Measurements from ENCODE around the gene EEF1AKMT2.

- no peak for TF ChIP-seq CTCF (IDR thresholded peaks at IDR 0.05)
- TF ChIP-seq POLR2AphosphoS5 (IDR thresholded peaks at IDR 0.05), result no peak
- no peak for TF ChIP-seq POLR2A (IDR thresholded peaks at IDR 0.05)
- TF ChIP-seq EP300 (IDR thresholded peaks at IDR 0.05), result no peak
Measured at GRCh38 chr10:124708246-124708779, 83.4 kb downstream of the EEF1AKMT2 start.
